Glutamatergic neuron (in vitro differentiated cells): ENCODE data around the gene UBAC1. TPM values are rescaled to one million over a fixed set of nuclear protein-coding genes. Genes with fewer than 3 reads are reported as not detected.
"Not testable (repeated sequence)": the region's sequence is repeated elsewhere in the genome, so short reads cannot be mapped to it uniquely, and the experiment has no call there.

Experiments
- DNase-seq: peaks from one replicate; pipeline ENCODE4 v3.0.0; 2022
- H3K27ac Mint-ChIP-seq: one replicate; pipeline ENCODE4 v1.8.0; 2020; ENCODE audit warnings: mild to moderate bottlenecking, mixed read lengths, inconsistent platforms; ENCODE audit not compliant: unreplicated experiment
- H3K27me3 Mint-ChIP-seq: one replicate; pipeline ENCODE4 v1.8.0; 2020; ENCODE audit warnings: mild to moderate bottlenecking, moderate library complexity, mixed read lengths, inconsistent platforms; ENCODE audit not compliant: unreplicated experiment
- H3K36me3 Mint-ChIP-seq: one replicate; pipeline ENCODE4 v1.8.0; 2020; ENCODE audit warnings: mild to moderate bottlenecking, mixed read lengths, inconsistent platforms; ENCODE audit not compliant: unreplicated experiment
- H3K4me1 Mint-ChIP-seq: one replicate; pipeline ENCODE4 v1.8.0; 2020; ENCODE audit warnings: mild to moderate bottlenecking, low read depth, mixed read lengths, inconsistent platforms; ENCODE audit not compliant: unreplicated experiment
- H3K4me3 Mint-ChIP-seq: one replicate; pipeline ENCODE4 v1.8.0; 2020; ENCODE audit warnings: mild to moderate bottlenecking, mixed read lengths, inconsistent platforms; ENCODE audit not compliant: unreplicated experiment
- H3K9me3 Mint-ChIP-seq: one replicate; pipeline ENCODE4 v1.8.0; 2020; ENCODE audit warnings: mild to moderate bottlenecking, moderate library complexity, mixed read lengths, inconsistent platforms; ENCODE audit not compliant: unreplicated experiment
- CTCF ChIP-seq: fragments of 200-600 bp; sonication (generic); IDR thresholded peaks from one replicate; pipeline ENCODE4 v1.5.0; 2021; ENCODE audit not compliant: partially characterized antibody, unreplicated experiment
- total RNA-seq: library from RNA; stranded (reverse); fragmentation: NEBNext Ultra II Directional; extraction: Animal tissue kit (Norgen Biotek cat#: 25700); gene quantifications from one replicate; pipeline ENCODE4 v1.2.1, GENCODE V29; 2021; ENCODE audit not compliant: unreplicated experiment

UBAC1 gene
- total RNA-seq, 1 donor from 2014 or later = 48.4 TPM

- Mint-ChIP-seq H3K27me3 (no peaks in the 10 kb centered on the region), H3K9me3 (peaks cover 1% of the 10 kb centered on the region), H3K27ac (no peak overlapping the region), H3K4me3 (no peak overlapping the region), H3K36me3 (no peaks in the 10 kb centered on the region), H3K4me1 (peaks cover 20% of the 10 kb centered on the region)
- no peak for TF ChIP-seq CTCF
- no peak for DNase-seq
Observed at GRCh38 chr9:135957431-135957830, 3.7 kb downstream of the UBAC1 start.

- no peaks in the 10 kb centered on the region for H3K9me3 Mint-ChIP-seq
- no peaks in the 10 kb centered on the region for H3K27me3 Mint-ChIP-seq
- peaks cover 22% of the 10 kb centered on the region for H3K4me1 Mint-ChIP-seq
- no peak for DNase-seq
- no peak overlapping the region for H3K4me3 Mint-ChIP-seq
- no peaks in the 10 kb centered on the region for H3K36me3 Mint-ChIP-seq
- TF ChIP-seq CTCF = no peak
- H3K27ac Mint-ChIP-seq = no peak overlapping the region
Observed at GRCh38 chr9:135956802-135957174, 4.4 kb downstream of the UBAC1 start.

- peaks cover 20% of the 10 kb centered on the region for H3K4me1 Mint-ChIP-seq
- H3K4me3 Mint-ChIP-seq = no peak overlapping the region
- no peak for TF ChIP-seq CTCF
- no peak for DNase-seq
- no peak overlapping the region for H3K27ac Mint-ChIP-seq
- no peaks in the 10 kb centered on the region for H3K27me3 Mint-ChIP-seq
- no peaks in the 10 kb centered on the region for H3K9me3 Mint-ChIP-seq
- no peaks in the 10 kb centered on the region for H3K36me3 Mint-ChIP-seq
Observed at GRCh38 chr9:135955934-135956801, 5.0 kb downstream of the UBAC1 start.

GRCh38 chr9:135952664-135953206 lies 8.4 kb downstream of the UBAC1 start:
- no peak for TF ChIP-seq CTCF
- Mint-ChIP-seq H3K4me1 (peaks cover 37% of the 10 kb centered on the region), H3K9me3 (peaks cover 3% of the 10 kb centered on the region), H3K36me3 (peaks cover 4% of the 10 kb centered on the region), H3K27me3 (no peaks in the 10 kb centered on the region), H3K27ac (no peak overlapping the region), H3K4me3 (no peak overlapping the region)
- DNase-seq = no peak

GRCh38 chr9:135951889-135952663 lies 9.1 kb downstream of the UBAC1 start:
- peak overlapping the region; percentile 72 for H3K27ac Mint-ChIP-seq
- H3K4me3 Mint-ChIP-seq = no peak overlapping the region
- DNase-seq = no peak
- peaks cover 36% of the 10 kb centered on the region for H3K4me1 Mint-ChIP-seq
- peaks cover 4% of the 10 kb centered on the region for H3K36me3 Mint-ChIP-seq
- H3K9me3 Mint-ChIP-seq = peaks cover 3% of the 10 kb centered on the region
- TF ChIP-seq CTCF = no peak
- no peaks in the 10 kb centered on the region for H3K27me3 Mint-ChIP-seq

- H3K27me3 Mint-ChIP-seq, H3K4me3 Mint-ChIP-seq, H3K36me3 Mint-ChIP-seq, H3K27ac Mint-ChIP-seq, DNase-seq, H3K9me3 Mint-ChIP-seq: not testable (repeated sequence)
- H3K4me1 Mint-ChIP-seq = peaks cover 30% of the 10 kb centered on the region
Observed at GRCh38 chr9:135951310-135951709, 9.9 kb downstream of the UBAC1 start.

- H3K9me3 Mint-ChIP-seq, DNase-seq, H3K4me3 Mint-ChIP-seq, H3K27me3 Mint-ChIP-seq, H3K27ac Mint-ChIP-seq, H3K36me3 Mint-ChIP-seq: not testable (repeated sequence)
- peaks cover 30% of the 10 kb centered on the region for H3K4me1 Mint-ChIP-seq
Observed at GRCh38 chr9:135950841-135951240, 10.3 kb downstream of the UBAC1 start.
